ENCODE data around the gene CDH26.

- no peak for TF ChIP-seq CTCF (IDR thresholded peaks at IDR 0.05 in 4 of 5, conservative IDR thresholded peaks at IDR 0.05 in 1 of 5)
- TF ChIP-seq POLR2A (IDR thresholded peaks at IDR 0.05): no peak
These were observed 105.6 kb downstream of the CDH26 start for GRCh38 chr20:60063739-60064380.
